IPS-18c (cell line): ENCODE results near the gene GALNT3.
A peak's percentile ranks its signal among the peaks of the same experiment; 100 is the strongest.

ENCODE experiments used
- H3K4me3 ChIP-seq: 2 replicates; pipeline ENCODE4 v1.7.0; 2013; ENCODE audit warnings: low read depth, mild to moderate bottlenecking, low read length, moderate library complexity; ENCODE audit not compliant: insufficient read depth
- H3K9me3 ChIP-seq: one replicate; pipeline ENCODE4 v1.6.1; 2013; ENCODE audit warnings: mild to moderate bottlenecking, low read length, moderate library complexity; ENCODE audit not compliant: control insufficient read depth, insufficient read depth

The GALNT3 gene

GRCh38 chr2:165793779-165794535 lies at the start of gene GALNT3:
Gene GALNT3, minus strand, starts transcription at chr2:165794247. Its CDS starts 23,547 bp downstream, at chr2:165770700.
- Histone ChIP-seq H3K9me3 (no peaks in the 10 kb centered on the region), H3K4me3 (peak within 1 kb of the TSS; percentile 48)

GRCh38 chr2:165843351-165843750 lies 49.3 kb upstream of the GALNT3 start:
- Histone ChIP-seq H3K4me3 (no peak overlapping the region), H3K9me3 (no peaks in the 10 kb centered on the region)

DNA sequence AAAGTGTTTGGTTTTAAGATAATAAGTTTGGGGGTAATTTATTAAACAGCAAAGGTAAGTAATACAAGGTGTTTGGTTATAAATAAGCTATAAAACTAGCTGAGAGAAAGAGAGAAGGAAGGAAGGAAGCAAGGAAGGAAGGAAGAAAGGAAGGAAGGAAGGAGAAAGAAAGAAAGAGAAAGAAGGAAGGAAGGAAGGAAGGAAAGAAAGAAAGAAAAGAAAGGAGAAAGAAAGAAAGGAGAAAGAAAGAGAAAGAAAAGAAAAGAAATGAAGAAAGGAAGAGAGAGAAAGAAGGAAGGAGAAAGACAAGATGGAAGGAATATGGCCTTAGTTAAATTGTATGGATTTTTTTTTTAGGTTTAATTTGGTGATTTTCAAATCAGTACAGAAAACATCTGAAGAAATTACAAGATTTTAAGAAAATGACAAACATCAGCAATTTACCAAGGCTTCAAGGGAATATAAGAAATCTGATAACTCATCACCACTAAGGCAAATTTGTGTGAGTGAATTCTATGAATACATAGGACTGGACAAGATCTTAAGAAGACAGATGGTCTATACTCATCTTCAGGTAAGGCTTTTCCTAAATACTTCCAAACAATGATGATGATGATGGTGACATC lies 46.4 kb upstream of the GALNT3 start:
- Histone ChIP-seq H3K9me3 (no peaks in the 10 kb centered on the region), H3K4me3 (no peak overlapping the region)

GRCh38 chr2:165839610-165840009 lies 45.6 kb upstream of the GALNT3 start:
- Histone ChIP-seq H3K4me3 (no peak overlapping the region), H3K9me3 (no peaks in the 10 kb centered on the region)

- Histone ChIP-seq H3K9me3 (no peaks in the 10 kb centered on the region), H3K4me3 (no peak overlapping the region)
These were observed 43.1 kb upstream of the GALNT3 start for GRCh38 chr2:165837122-165837521.

GRCh38 chr2:165835363-165835762 lies 41.3 kb upstream of the GALNT3 start:
- Histone ChIP-seq H3K4me3 (no peak overlapping the region), H3K9me3 (no peaks in the 10 kb centered on the region)

GRCh38 chr2:165833156-165833555 lies 39.1 kb upstream of the GALNT3 start:
- Histone ChIP-seq H3K9me3 (no peaks in the 10 kb centered on the region), H3K4me3 (no peak overlapping the region)

GRCh38 chr2:165827921-165828276 lies 33.9 kb upstream of the GALNT3 start:
- Histone ChIP-seq H3K9me3 (no peaks in the 10 kb centered on the region), H3K4me3 (no peak overlapping the region)

DNA sequence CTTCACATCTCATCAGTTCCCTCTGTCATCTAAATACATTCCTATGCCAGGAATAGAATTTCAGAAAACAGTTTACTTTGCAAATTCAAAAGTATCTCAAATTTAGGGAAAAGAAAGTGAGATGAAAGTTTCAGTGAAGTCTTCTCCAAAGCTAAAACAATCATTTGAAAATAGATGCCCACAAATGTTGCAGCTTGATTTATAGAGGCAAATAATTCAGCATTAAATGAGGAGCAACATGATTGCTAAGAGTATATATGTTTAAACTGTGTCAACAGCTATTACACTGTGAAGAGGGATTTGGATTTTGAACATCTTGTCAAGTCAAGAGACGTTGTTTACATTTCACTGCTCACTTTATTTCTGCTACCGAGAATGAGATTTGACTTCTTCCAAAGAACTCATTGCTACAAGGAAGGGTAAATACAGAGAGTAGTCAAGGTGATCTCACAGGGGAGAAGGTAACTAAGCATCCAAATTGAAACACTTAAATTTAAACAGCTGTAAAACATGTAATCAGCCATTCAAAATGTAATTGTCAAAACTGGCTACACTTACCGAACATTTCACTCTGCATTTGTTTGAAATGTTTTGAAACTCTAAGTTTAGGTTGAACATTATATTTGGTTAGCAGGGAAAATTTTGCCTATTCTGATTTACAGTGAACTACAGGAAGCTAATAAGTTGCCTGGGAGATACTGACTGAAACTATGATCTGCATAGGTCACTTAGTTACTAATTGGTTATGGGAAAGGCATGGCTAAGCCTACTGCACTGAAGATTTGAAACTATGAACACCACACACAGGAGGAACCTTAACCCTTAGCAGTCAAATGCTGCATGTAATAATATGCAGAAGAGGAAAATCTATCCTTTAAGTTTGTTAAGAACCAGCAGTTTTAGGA lies 33.2 kb upstream of the GALNT3 start:
- Histone ChIP-seq H3K9me3 (no peaks in the 10 kb centered on the region), H3K4me3 (no peak overlapping the region)

DNA sequence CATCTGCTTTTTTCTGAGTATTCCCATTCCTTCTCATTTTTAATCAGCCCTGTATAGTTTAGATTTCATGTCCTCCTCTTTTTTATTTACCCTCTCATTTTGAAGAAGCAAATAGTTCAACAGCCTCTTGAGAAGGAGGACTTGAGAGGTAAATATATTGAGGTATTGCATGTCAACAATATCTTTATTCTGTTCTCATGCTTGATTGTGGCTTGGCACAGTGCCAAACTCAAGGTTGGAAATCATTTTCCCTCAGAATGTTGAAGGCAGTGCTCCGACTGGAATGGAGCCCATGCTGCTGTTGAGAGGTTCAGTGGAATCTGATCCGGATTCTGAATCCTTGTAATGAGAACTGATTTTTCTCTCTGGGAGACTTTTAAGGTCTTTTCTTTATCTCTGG lies 31.0 kb upstream of the GALNT3 start:
- Histone ChIP-seq H3K4me3 (no peak overlapping the region), H3K9me3 (no peaks in the 10 kb centered on the region)

DNA sequence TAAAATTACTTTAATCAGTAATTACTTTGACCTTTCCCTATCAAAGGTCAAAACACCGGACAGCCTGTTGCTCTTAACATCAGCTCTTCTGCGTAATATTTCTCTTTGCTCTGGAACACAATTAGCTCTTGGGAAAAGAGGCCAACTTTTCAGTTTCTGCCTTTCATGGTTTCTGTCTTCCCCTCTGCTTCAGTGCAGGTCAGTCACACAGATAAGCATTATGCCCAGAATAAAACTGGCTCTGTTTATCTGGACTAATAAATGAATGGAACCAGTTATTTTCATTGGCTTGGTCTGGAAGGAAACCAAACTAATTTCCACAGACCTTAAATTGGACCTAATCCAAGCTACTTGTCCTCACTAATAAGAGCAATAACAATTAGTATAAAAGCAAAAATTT lies 26.2 kb upstream of the GALNT3 start:
- H3K9me3 ChIP-seq: no peaks in the 10 kb centered on the region
- no peak overlapping the region for H3K4me3 ChIP-seq

- Histone ChIP-seq H3K9me3 (no peaks in the 10 kb centered on the region), H3K4me3 (no peak overlapping the region)
These were observed 24.9 kb upstream of the GALNT3 start for GRCh38 chr2:165818920-165819319.

DNA sequence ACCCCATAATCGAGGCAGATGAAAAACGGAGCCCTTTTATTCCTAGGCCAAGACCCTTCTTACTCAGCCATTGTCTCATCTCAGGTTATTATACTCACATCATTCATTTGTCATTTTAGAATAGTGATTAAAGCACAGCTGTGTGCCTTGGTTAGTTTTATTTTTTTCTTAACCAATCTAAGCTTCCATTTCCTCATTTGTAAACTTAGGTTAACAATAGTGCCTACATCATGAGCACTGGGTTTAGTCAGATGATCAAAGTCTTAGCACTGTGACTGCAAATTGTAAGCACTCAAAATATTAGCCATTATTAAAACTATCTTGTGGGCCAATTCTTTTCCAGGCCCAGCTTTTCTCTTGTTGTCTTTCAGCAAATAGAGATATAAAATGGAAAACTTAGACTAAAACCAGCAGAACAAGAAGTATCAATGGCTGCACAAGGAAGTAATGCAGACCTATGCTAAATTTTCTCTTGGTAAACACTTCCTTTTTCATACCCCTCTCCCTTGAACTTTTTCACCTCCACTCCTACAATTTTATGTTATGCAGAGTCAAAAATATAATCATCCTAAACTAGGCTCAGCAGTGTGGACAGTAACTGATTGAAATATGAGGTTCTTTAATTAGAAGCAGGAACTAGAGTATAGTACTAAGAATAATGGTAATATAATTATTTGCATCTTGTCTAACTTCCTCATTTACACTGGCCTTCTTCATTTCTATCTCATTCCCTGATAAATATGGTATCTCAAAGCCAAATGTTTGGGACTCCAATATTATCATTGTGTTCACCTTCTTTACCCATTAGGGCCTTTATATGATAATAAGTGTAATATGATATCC lies 21.5 kb upstream of the GALNT3 start:
- no peaks in the 10 kb centered on the region for H3K9me3 ChIP-seq
- H3K4me3 ChIP-seq: no peak overlapping the region

- H3K4me3 ChIP-seq: no peak overlapping the region
- no peaks in the 10 kb centered on the region for H3K9me3 ChIP-seq
These were observed 20.4 kb upstream of the GALNT3 start for GRCh38 chr2:165814473-165814872.

GRCh38 chr2:165811592-165812370 lies 17.7 kb upstream of the GALNT3 start:
- Histone ChIP-seq H3K4me3 (no peak overlapping the region), H3K9me3 (no peaks in the 10 kb centered on the region)

- no peak overlapping the region for H3K4me3 ChIP-seq
- no peaks in the 10 kb centered on the region for H3K9me3 ChIP-seq
These were observed 16.4 kb upstream of the GALNT3 start for GRCh38 chr2:165810418-165810817.
